Fibroblast of lung (primary cell): ENCODE results near the gene PXDN. TPM values are rescaled to one million over a fixed set of nuclear protein-coding genes. Genes with fewer than 3 reads are reported as not detected.
A peak's percentile ranks its signal among the peaks of the same experiment; 100 is the strongest.

Source experiments
- DNase-seq, 2 donors: peaks; one replicate each; pipeline versions ENCODE4 v3.0.0 to v3.0.0-alpha.2; 2010; ENCODE audit warnings: low read depth in 2 of 2
- H2AFZ ChIP-seq: 2 replicates; pipeline ENCODE4 v1.5.1; 2012; ENCODE audit warnings: low read length, control low read depth, inconsistent platforms
- H3K27ac ChIP-seq: 2 replicates; pipeline ENCODE4 v1.5.1; 2011; ENCODE audit warnings: low read length, control low read depth; ENCODE audit not compliant: insufficient read depth
- H3K27me3 ChIP-seq: 2 replicates; pipeline ENCODE4 v1.5.1; 2011; ENCODE audit warnings: mild to moderate bottlenecking, low read length; ENCODE audit not compliant: control insufficient read depth, insufficient read depth
- H3K36me3 ChIP-seq: 2 replicates; pipeline ENCODE4 v1.5.1; 2011; ENCODE audit warnings: low read length; ENCODE audit not compliant: control insufficient read depth, insufficient read depth
- H3K4me1 ChIP-seq: 2 replicates; pipeline ENCODE4 v1.5.1; 2011; ENCODE audit warnings: low read length; ENCODE audit not compliant: control insufficient read depth, insufficient read depth; ENCODE audit errors: extremely low read depth
- H3K4me2 ChIP-seq: 2 replicates; pipeline ENCODE4 v1.5.1; 2011; ENCODE audit warnings: low read length, control low read depth; ENCODE audit not compliant: insufficient read depth; ENCODE audit errors: extremely low read depth
- H3K4me3 ChIP-seq, 4 experiments: fragments of 200-600 bp in 1 of 4; sonication (generic) in 1 of 4; replicated peaks in 1 of 4; 2 replicates each; pipeline ENCODE4 v1.5.1; 2011 to 2016; ENCODE audit warnings: low read length in 4 of 4, low read depth in 3 of 4, mild to moderate bottlenecking in 3 of 4, control low read depth in 2 of 4, inconsistent platforms in 1 of 4, mixed read lengths in 1 of 4; ENCODE audit not compliant: insufficient read depth in 1 of 4; ENCODE audit errors: control extremely low read depth in 1 of 4
- H3K79me2 ChIP-seq: 2 replicates; pipeline ENCODE4 v1.5.1; 2012; ENCODE audit warnings: mild to moderate bottlenecking, low read length, inconsistent platforms; ENCODE audit not compliant: control insufficient read depth, insufficient read depth
- H3K9ac ChIP-seq: 2 replicates; pipeline ENCODE4 v1.5.1; 2011; ENCODE audit warnings: mild to moderate bottlenecking, low read length, control low read depth; ENCODE audit not compliant: insufficient read depth
- H3K9me3 ChIP-seq: 2 replicates; pipeline ENCODE4 v1.5.1; 2012; ENCODE audit warnings: low read depth, low read length; ENCODE audit not compliant: control insufficient read depth, insufficient read depth
- H4K20me1 ChIP-seq: 2 replicates; pipeline ENCODE4 v1.5.1; 2011; ENCODE audit warnings: low read length; ENCODE audit not compliant: control insufficient read depth, insufficient read depth; ENCODE audit errors: extremely low read depth
- CTCF ChIP-seq, 2 donors: IDR thresholded peaks in 1 of 2; conservative IDR thresholded peaks in 1 of 2; 1 replicate in 1 of 2; 2 replicates in 1 of 2; pipeline ENCODE4 v1.5.1; 2011 to 2012; ENCODE audit warnings: low read length in 2 of 2, control low read depth in 1 of 2, inconsistent platforms in 1 of 2, low read depth in 1 of 2, mild to moderate bottlenecking in 1 of 2
- EZH2 ChIP-seq: IDR thresholded peaks from 2 replicates; pipeline ENCODE4 v1.5.1; 2012; ENCODE audit warnings: low read length, control low read depth, mild to moderate bottlenecking; ENCODE audit errors: missing control alignments
- polyA plus RNA-seq, 2 donors: library from polyadenylated mRNA; depleted of rRNA in 1 of 2; stranded (reverse) in 1 of 2; unstranded in 1 of 2; fragments of >200 nt; gene quantifications; 2 replicates each; pipeline ENCODE4 v1.2.1, GENCODE V29; 2011 to 2012; ENCODE audit warnings: missing spikeins in 1 of 2
- total RNA-seq: library from RNA; depleted of rRNA; stranded (reverse); fragments of >200 nt; gene quantifications from 2 replicates; pipeline ENCODE4 v1.2.1, GENCODE V29; 2014

PXDN gene
- total and polyA plus RNA-seq, 2 donors (not counting 1 experiment from before 2014, with no cell fraction given), result 153 to 298 TPM

GRCh38 chr2:1731447-1731962, 12.8 kb downstream of the PXDN start:
- peak; percentile 74 to 97 for DNase-seq
- Histone ChIP-seq H2AFZ (no peak overlapping the region), H3K9me3 (no peaks in the 10 kb centered on the region), H3K4me1 (peaks cover 41% of the 10 kb centered on the region), H3K79me2 (peaks cover 69% of the 10 kb centered on the region), H3K9ac (peak overlapping the region; percentile 61), H3K27me3 (no peaks in the 10 kb centered on the region), H3K4me3 (peak overlapping the region in 3 of 4 experiments; percentile 17 to 23 (median 21)), H3K36me3 (no peaks in the 10 kb centered on the region), H4K20me1 (peaks cover 1% of the 10 kb centered on the region), H3K27ac (peak overlapping the region; percentile 95), H3K4me2 (peak overlapping the region; percentile 89)
- TF ChIP-seq CTCF (conservative IDR thresholded peaks at IDR 0.05 in 1 of 2, IDR thresholded peaks at IDR 0.05 in 1 of 2; ENCODE audit: low read depth in 1 of 2, low read length in 2 of 2), result no peak
- TF ChIP-seq EZH2, result no peak

- Histone ChIP-seq H3K36me3 (no peaks in the 10 kb centered on the region), H3K4me1 (peaks cover 39% of the 10 kb centered on the region), H4K20me1 (peaks cover 1% of the 10 kb centered on the region), H3K9me3 (no peaks in the 10 kb centered on the region), H3K27ac (peak overlapping the region; percentile 95), H2AFZ (no peak overlapping the region), H3K4me3 (peak overlapping the region in 3 of 4 experiments; percentile 14 to 23 (median 20)), H3K9ac (peak overlapping the region; percentile 61), H3K27me3 (no peaks in the 10 kb centered on the region), H3K4me2 (peak overlapping the region; percentile 89), H3K79me2 (peaks cover 58% of the 10 kb centered on the region)
- DNase-seq, result peak; percentile 93 to 96
- no peak for TF ChIP-seq CTCF (conservative IDR thresholded peaks at IDR 0.05 in 1 of 2, IDR thresholded peaks at IDR 0.05 in 1 of 2; ENCODE audit: low read depth in 1 of 2, low read length in 2 of 2)
- no peak for TF ChIP-seq EZH2
These were observed 14.0 kb downstream of the PXDN start for GRCh38 chr2:1730015-1730927.

- Histone ChIP-seq H3K4me3 (peak overlapping the region in 1 of 4 experiments; percentile 8), H3K4me2 (no peak overlapping the region)
These were observed 15.1 kb downstream of the PXDN start for GRCh38 chr2:1729242-1729641.

More at GRCh38 chr2:1729242-1729641, 15.1 kb downstream of the PXDN start:
- H2AFZ ChIP-seq, result no peak overlapping the region
- no peak for DNase-seq
- H3K27me3 ChIP-seq, result no peaks in the 10 kb centered on the region
- H3K9ac ChIP-seq, result no peak overlapping the region
- H3K9me3 ChIP-seq, result no peaks in the 10 kb centered on the region
- peaks cover 1% of the 10 kb centered on the region for H4K20me1 ChIP-seq
- TF ChIP-seq CTCF (conservative IDR thresholded peaks at IDR 0.05 in 1 of 2, IDR thresholded peaks at IDR 0.05 in 1 of 2; ENCODE audit: low read depth in 1 of 2, low read length in 2 of 2), result no peak
- TF ChIP-seq EZH2, result no peak
- H3K27ac ChIP-seq, result peak overlapping the region; percentile 95
- peaks cover 39% of the 10 kb centered on the region for H3K4me1 ChIP-seq
- peaks cover 53% of the 10 kb centered on the region for H3K79me2 ChIP-seq
- H3K36me3 ChIP-seq, result no peaks in the 10 kb centered on the region
